Endothelial cell of umbilical vein (primary cell): ENCODE results near the gene INMT.

Experiments used
- EZH2 ChIP-seq: IDR thresholded peaks from 2 replicates; pipeline ENCODE4 v1.6.1; 2012; ENCODE audit warnings: borderline replicate concordance, low read depth, mild to moderate bottlenecking, moderate library complexity, low read length, inconsistent platforms; ENCODE audit not compliant: severe bottlenecking
- JUN ChIP-seq: IDR thresholded peaks from 2 replicates; pipeline ENCODE4 v1.6.1; 2011; ENCODE audit warnings: borderline replicate concordance, low read depth; ENCODE audit not compliant: insufficient read length, insufficient read depth
- POLR2A ChIP-seq: IDR thresholded peaks from 2 replicates; pipeline ENCODE4 v1.6.1; 2012; ENCODE audit warnings: low read depth, mild to moderate bottlenecking, control low read depth, low read length
- TF ChIP-seq, protein P1 (sequence below), 2 donors: IDR thresholded peaks; 1 replicate in 1 of 2; 2 replicates in 1 of 2; pipeline ENCODE4 v1.5.1; 2011; ENCODE audit warnings: low read length in 2 of 2, mild to moderate bottlenecking in 2 of 2, moderate library complexity in 2 of 2, control low read depth in 1 of 2, inconsistent platforms in 1 of 2, low read depth in 1 of 2; ENCODE audit not compliant: insufficient read depth in 1 of 2; ENCODE audit errors: extremely low read depth in 1 of 2
- TF ChIP-seq, protein P2 (sequence below): IDR thresholded peaks from 2 replicates; pipeline ENCODE4 v1.6.1; 2011; ENCODE audit not compliant: insufficient read depth, insufficient read length

DNA sequence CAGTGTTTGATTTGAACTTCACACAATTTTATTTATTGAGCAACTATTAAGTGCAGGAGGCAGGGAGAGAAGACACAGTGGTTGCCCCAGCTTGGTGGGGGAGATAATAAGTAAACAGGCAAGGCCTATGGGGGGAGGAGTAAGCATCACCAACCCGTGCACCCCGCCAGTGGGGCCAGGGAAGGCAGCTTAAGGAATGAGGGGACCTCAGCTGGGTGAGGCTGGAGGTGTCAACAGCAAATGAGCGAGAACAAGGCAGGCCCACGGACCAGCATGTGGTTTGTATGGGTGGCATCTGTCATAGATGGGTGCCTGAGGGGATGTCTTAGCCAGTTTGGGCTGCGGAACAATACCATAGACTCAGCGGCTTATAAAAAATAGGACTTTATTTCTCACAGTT lies 45.6 kb upstream of the INMT start:
- TF ChIP-seq, protein P1, sequence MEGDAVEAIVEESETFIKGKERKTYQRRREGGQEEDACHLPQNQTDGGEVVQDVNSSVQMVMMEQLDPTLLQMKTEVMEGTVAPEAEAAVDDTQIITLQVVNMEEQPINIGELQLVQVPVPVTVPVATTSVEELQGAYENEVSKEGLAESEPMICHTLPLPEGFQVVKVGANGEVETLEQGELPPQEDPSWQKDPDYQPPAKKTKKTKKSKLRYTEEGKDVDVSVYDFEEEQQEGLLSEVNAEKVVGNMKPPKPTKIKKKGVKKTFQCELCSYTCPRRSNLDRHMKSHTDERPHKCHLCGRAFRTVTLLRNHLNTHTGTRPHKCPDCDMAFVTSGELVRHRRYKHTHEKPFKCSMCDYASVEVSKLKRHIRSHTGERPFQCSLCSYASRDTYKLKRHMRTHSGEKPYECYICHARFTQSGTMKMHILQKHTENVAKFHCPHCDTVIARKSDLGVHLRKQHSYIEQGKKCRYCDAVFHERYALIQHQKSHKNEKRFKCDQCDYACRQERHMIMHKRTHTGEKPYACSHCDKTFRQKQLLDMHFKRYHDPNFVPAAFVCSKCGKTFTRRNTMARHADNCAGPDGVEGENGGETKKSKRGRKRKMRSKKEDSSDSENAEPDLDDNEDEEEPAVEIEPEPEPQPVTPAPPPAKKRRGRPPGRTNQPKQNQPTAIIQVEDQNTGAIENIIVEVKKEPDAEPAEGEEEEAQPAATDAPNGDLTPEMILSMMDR (IDR thresholded peaks at IDR 0.05; ENCODE audit: extremely low read depth in 1 of 2, insufficient read depth in 1 of 2, low read depth in 1 of 2, low read length in 2 of 2): no peak
- no peak for TF ChIP-seq POLR2A
- no peak for TF ChIP-seq JUN
- TF ChIP-seq EZH2: no peak
- TF ChIP-seq, protein P2, sequence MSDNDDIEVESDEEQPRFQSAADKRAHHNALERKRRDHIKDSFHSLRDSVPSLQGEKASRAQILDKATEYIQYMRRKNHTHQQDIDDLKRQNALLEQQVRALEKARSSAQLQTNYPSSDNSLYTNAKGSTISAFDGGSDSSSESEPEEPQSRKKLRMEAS: no peak
